IMR-90 (cell line): Measurements from ENCODE around the gene CASP3.

Experiments
- BHLHE40 ChIP-seq: fragments of 150-350 bp; IDR thresholded peaks from 2 replicates; pipeline ENCODE4 v1.6.1; 2016; ENCODE audit warnings: mild to moderate bottlenecking, low read depth, low read length
- CEBPB ChIP-seq: IDR thresholded peaks from 2 replicates; pipeline ENCODE4 v1.6.1; 2012; ENCODE audit warnings: low read depth, low read length, improper control_type of control experiment
- ELK1 ChIP-seq: fragments of 150-350 bp; IDR thresholded peaks from 2 replicates; pipeline ENCODE4 v1.6.1; 2016; ENCODE audit warnings: low read depth, mild to moderate bottlenecking, low read length, moderate library complexity, borderline replicate concordance
- MAFK ChIP-seq: IDR thresholded peaks from 2 replicates; pipeline ENCODE4 v1.6.1; 2012; ENCODE audit warnings: low read depth, low read length, improper control_type of control experiment
- POLR2A ChIP-seq: IDR thresholded peaks from 2 replicates; pipeline ENCODE4 v1.6.1; 2012; ENCODE audit warnings: mild to moderate bottlenecking, low read depth, low read length
- RFX5 ChIP-seq: IDR thresholded peaks from 2 replicates; pipeline ENCODE4 v1.8.0; 2012; ENCODE audit warnings: low read depth, mild to moderate bottlenecking, low read length, moderate library complexity
- TF ChIP-seq, protein P1 (sequence below): conservative IDR thresholded peaks from 2 replicates; pipeline ENCODE4 v1.5.1; 2012; ENCODE audit warnings: mild to moderate bottlenecking, low read depth, low read length, improper control_type of control experiment
- TF ChIP-seq, protein P2 (sequence below): fragments of 150-350 bp; IDR thresholded peaks from 2 replicates; pipeline ENCODE4 v1.6.1; 2017; ENCODE audit warnings: mild to moderate bottlenecking, antibody characterized with exemption, low read length, low read depth

DNA sequence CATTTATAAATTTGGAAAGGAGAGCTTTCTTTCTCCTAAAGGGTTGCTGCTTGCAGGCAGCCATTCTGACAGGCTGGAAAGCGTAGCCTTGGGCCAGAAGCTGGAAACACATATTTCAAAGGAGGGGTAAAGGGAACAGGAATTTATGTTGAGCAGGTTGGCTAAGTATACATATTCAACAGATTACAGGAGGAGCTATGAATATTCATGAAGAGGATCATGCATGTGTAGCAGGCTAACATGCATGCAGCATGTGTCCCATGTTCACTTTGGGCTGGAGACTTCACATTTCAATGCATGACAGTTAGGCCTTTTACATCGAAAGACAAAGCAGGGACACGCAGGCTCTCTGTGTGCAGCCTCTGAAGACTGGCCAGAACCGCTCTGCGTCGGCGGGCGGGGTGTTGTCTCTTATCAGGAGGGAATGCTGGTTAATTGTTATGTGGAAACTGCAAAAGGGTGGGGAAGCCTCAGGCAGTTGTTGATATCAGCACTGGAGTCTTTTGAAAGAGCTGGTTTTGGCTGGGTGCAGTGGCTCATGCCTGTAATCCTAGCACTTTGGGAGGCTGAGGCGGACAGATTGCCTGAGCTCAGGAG lies 31.5 kb downstream of the CASP3 start:
- TF ChIP-seq, protein P1, sequence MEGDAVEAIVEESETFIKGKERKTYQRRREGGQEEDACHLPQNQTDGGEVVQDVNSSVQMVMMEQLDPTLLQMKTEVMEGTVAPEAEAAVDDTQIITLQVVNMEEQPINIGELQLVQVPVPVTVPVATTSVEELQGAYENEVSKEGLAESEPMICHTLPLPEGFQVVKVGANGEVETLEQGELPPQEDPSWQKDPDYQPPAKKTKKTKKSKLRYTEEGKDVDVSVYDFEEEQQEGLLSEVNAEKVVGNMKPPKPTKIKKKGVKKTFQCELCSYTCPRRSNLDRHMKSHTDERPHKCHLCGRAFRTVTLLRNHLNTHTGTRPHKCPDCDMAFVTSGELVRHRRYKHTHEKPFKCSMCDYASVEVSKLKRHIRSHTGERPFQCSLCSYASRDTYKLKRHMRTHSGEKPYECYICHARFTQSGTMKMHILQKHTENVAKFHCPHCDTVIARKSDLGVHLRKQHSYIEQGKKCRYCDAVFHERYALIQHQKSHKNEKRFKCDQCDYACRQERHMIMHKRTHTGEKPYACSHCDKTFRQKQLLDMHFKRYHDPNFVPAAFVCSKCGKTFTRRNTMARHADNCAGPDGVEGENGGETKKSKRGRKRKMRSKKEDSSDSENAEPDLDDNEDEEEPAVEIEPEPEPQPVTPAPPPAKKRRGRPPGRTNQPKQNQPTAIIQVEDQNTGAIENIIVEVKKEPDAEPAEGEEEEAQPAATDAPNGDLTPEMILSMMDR = no peak
- TF ChIP-seq POLR2A (no peak), CEBPB (no peak), MAFK (no peak), ELK1 (no peak), BHLHE40 (no peak), RFX5 (no peak)
- TF ChIP-seq, protein P2, sequence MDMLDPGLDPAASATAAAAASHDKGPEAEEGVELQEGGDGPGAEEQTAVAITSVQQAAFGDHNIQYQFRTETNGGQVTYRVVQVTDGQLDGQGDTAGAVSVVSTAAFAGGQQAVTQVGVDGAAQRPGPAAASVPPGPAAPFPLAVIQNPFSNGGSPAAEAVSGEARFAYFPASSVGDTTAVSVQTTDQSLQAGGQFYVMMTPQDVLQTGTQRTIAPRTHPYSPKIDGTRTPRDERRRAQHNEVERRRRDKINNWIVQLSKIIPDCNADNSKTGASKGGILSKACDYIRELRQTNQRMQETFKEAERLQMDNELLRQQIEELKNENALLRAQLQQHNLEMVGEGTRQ = no peak
